ENCODE data around the gene FHL2.

FHL2 gene

DNA sequence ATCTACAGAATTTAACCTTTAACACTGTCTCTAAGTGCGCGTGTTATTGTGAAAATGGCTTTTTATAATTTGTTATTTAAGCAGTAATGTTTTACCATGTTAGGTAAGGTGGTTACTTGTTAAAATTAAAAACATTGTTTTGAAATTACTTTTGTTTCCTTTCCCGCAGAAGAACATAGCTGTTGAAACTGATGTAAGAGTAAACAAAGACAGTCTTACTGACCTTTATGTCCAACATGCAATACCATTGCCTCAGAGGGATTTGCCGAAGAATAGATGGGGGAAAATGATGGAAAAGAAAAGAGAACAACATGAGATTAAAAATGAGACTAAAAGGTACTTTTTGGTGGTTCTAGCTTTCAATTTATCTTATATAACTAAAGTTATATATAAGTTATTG is 59.4 kb downstream of the FHL2 start:
- Mint-ChIP-seq H3K4me1 (peaks cover 27% of the 10 kb centered on the region), H3K9me3 (no peaks in the 10 kb centered on the region), H3K27ac (peak overlapping the region in 2 of 3 experiments; percentile 46 to 100), H3K36me3 (ENCODE audit: low read depth) (peaks cover 24% of the 10 kb centered on the region), H3K4me3 (peak overlapping the region; percentile 98 to 100 (median 98)), H3K27me3 (ENCODE audit: low read depth) (no peaks in the 10 kb centered on the region)
- TF ChIP-seq, protein P1, sequence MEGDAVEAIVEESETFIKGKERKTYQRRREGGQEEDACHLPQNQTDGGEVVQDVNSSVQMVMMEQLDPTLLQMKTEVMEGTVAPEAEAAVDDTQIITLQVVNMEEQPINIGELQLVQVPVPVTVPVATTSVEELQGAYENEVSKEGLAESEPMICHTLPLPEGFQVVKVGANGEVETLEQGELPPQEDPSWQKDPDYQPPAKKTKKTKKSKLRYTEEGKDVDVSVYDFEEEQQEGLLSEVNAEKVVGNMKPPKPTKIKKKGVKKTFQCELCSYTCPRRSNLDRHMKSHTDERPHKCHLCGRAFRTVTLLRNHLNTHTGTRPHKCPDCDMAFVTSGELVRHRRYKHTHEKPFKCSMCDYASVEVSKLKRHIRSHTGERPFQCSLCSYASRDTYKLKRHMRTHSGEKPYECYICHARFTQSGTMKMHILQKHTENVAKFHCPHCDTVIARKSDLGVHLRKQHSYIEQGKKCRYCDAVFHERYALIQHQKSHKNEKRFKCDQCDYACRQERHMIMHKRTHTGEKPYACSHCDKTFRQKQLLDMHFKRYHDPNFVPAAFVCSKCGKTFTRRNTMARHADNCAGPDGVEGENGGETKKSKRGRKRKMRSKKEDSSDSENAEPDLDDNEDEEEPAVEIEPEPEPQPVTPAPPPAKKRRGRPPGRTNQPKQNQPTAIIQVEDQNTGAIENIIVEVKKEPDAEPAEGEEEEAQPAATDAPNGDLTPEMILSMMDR (IDR thresholded peaks at IDR 0.05; ENCODE audit: unreplicated experiment in 3 of 3): no peak

DNA sequence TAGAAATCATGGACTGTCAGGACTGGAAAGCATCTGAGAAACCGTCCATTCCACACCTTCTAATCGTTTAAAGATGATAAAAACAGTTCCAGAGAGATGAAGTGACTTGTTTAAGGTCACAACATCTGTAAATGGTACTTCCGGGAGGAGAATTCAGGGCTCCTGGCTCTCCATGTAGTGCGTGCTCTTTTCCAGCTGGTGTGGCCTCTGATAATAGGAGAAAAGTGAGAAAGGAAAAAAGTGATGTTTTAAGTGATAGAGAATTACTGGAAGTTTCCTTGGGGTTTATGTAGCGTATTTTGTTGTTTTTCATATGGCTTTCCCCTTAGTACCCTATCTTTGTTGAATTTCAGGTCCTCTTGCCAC is 60.8 kb downstream of the FHL2 start:
- TF ChIP-seq, protein P1 (IDR thresholded peaks at IDR 0.05; ENCODE audit: unreplicated experiment in 3 of 3): no peak
- Mint-ChIP-seq H3K4me1 (peaks cover 27% of the 10 kb centered on the region), H3K9me3 (no peaks in the 10 kb centered on the region), H3K4me3 (peak overlapping the region; percentile 98 to 100 (median 98)), H3K36me3 (ENCODE audit: low read depth) (peaks cover 18% of the 10 kb centered on the region), H3K27ac (peak overlapping the region; percentile 100), H3K27me3 (ENCODE audit: low read depth) (no peaks in the 10 kb centered on the region)

DNA sequence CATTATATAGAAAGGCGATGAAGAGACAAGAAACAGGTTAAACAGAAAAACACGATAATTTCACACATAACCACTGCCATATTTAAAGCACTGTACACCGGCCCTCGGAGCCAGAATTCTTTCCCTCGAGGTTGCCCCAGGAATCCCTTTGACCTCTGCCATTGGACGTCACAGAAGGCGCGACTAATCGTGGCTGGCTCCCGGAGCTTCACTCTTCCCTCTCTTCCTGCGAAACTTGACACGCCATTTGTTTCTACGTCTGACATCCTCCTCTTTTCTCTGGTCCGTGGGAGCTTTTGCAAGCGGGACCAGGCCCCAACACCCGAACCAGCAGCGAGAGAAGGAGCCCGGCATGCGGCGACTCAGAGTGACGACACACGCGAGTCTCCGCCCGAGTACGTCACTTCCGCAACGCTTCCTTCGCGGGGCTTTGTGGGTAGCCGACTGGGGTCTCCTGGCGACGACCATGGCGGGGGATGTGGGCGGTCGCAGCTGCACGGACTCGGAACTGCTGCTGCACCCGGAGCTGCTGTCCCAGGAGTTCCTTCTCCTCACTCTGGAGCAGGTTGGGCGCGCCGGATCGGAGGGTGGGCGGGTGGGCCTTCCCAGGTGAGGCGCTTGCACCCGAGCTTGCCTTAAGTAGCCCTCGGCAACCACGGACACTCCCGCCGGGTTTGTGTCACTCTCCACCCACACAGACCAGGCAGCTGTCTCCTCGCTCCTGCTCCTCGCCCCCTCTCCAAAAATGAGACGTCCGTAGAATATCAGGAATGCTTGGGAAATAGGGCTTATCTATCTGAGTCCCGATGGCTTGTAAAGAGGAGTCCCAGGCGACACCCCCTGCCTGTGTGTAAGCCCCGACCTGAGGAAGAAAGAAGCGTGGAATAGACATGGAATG is 61.5 kb downstream of the FHL2 start, which contains the start of gene C2orf49:
C2orf49 (plus strand) TSS at position 419 of the 898 bp plus-strand sequence; CDS start at position 467, 48 bp downstream.
- H3K4me1 Mint-ChIP-seq: peaks cover 27% of the 10 kb centered on the region
- H3K4me3 Mint-ChIP-seq: peak within 1 kb of the TSS; percentile 98 to 100 (median 98)
- TF ChIP-seq, protein P1 (IDR thresholded peaks at IDR 0.05; ENCODE audit: unreplicated experiment in 3 of 3): no peak
- H3K27ac Mint-ChIP-seq: peak within 1 kb of the TSS; percentile 100
- no peaks in the 10 kb centered on the region for H3K9me3 Mint-ChIP-seq
- peaks cover 13% of the 10 kb centered on the region for H3K36me3 Mint-ChIP-seq (ENCODE audit: low read depth)
- H3K27me3 Mint-ChIP-seq (ENCODE audit: low read depth): no peaks in the 10 kb centered on the region

DNA sequence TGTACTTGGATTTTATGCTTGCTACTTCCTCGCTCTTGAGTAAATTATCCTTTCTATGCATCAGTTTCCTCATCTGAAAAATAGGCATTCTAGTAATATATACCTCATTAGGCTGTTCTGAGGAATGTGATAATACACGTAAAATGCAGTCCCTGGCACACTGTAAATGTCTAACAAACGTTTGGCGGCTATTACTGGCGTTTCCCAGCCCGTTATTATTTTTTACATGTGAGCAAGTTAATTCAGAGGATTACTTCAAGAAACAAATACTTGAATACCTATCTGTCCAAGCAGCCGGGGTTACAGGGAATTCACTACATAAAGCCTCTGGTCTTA is 62.1 kb downstream of the FHL2 start:
- Mint-ChIP-seq H3K4me3 (peak overlapping the region; percentile 98 to 100 (median 98)), H3K36me3 (ENCODE audit: low read depth) (peaks cover 11% of the 10 kb centered on the region), H3K4me1 (peaks cover 27% of the 10 kb centered on the region), H3K9me3 (no peaks in the 10 kb centered on the region), H3K27me3 (ENCODE audit: low read depth) (no peaks in the 10 kb centered on the region), H3K27ac (peak overlapping the region; percentile 100)
- TF ChIP-seq, protein P1 (IDR thresholded peaks at IDR 0.05; ENCODE audit: unreplicated experiment in 3 of 3): no peak

DNA sequence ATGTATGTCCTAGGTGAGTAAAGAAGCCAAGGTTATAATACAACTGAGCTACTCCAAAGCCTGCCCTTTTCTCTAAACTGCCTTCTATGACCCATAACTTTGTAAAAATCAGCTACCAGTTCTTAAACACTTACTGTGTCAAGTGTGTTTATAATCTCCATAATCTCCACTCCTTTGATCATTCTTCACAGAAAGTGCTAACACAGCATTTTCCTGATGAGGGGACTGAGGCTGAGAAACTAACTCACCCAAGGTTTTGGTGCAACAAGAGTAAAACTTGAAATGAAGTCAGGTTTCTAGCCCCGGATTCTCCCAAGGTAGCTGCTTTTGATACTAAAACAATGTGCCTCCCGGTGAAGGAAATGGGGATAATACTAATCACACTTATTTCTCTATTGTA is 63.4 kb downstream of the FHL2 start:
- H3K36me3 Mint-ChIP-seq (ENCODE audit: low read depth): peaks cover 6% of the 10 kb centered on the region
- TF ChIP-seq, protein P1 (IDR thresholded peaks at IDR 0.05; ENCODE audit: unreplicated experiment in 3 of 3): no peak
- H3K4me3 Mint-ChIP-seq: peak overlapping the region; percentile 98 to 100 (median 98)
- H3K9me3 Mint-ChIP-seq: no peaks in the 10 kb centered on the region
- no peaks in the 10 kb centered on the region for H3K27me3 Mint-ChIP-seq (ENCODE audit: low read depth)
- H3K27ac Mint-ChIP-seq: peak overlapping the region in 2 of 3 experiments; percentile 100
- H3K4me1 Mint-ChIP-seq: peaks cover 27% of the 10 kb centered on the region
